Measurements from ENCODE around the gene APOC4.

- no peak for TF ChIP-seq CTCF (conservative IDR thresholded peaks at IDR 0.05)
- TF ChIP-seq ZFX (IDR thresholded peaks at IDR 0.05): no peak
Measured at GRCh38 chr19:44957526-44957925, 15.5 kb downstream of the APOC4 start.

Data from C4-2B (cell line).